Fibroblast of mammary gland (primary cell): ENCODE data around the gene SELENOO.

Experiments used
- DNase-seq: peaks from one replicate; pipeline ENCODE4 v3.0.0-alpha.2; 2010; ENCODE audit warnings: low read depth
- H3K4me3 ChIP-seq: 2 replicates; pipeline ENCODE4 v1.5.1; 2011; ENCODE audit warnings: low read depth, mild to moderate bottlenecking, low read length, moderate library complexity; ENCODE audit not compliant: control insufficient read depth
- CTCF ChIP-seq: conservative IDR thresholded peaks from 2 replicates; pipeline ENCODE4 v1.5.1; 2011; ENCODE audit warnings: low read depth, low read length, inconsistent platforms; ENCODE audit not compliant: control insufficient read depth, insufficient read depth

Gene SELENOO

GRCh38 chr22:50205781-50206569, 5.2 kb downstream of the SELENOO start:
- no peak for DNase-seq
- no peak for TF ChIP-seq CTCF
- H3K4me3 ChIP-seq: no peak overlapping the region

- no peak overlapping the region for H3K4me3 ChIP-seq
- peak; percentile 76 for DNase-seq
- peak; percentile 47 for TF ChIP-seq CTCF
Observed at GRCh38 chr22:50206599-50206998, 5.8 kb downstream of the SELENOO start.

- DNase-seq: no peak
- TF ChIP-seq CTCF: no peak
- no peak overlapping the region for H3K4me3 ChIP-seq
Observed at GRCh38 chr22:50207383-50208140, 6.8 kb downstream of the SELENOO start.

GRCh38 chr22:50208430-50208938, 7.7 kb downstream of the SELENOO start:
- no peak for DNase-seq
- no peak overlapping the region for H3K4me3 ChIP-seq
- TF ChIP-seq CTCF: no peak

- TF ChIP-seq CTCF: no peak
- no peak for DNase-seq
- no peak overlapping the region for H3K4me3 ChIP-seq
Observed at GRCh38 chr22:50208939-50209892, 8.4 kb downstream of the SELENOO start.

GRCh38 chr22:50209893-50210292, 9.1 kb downstream of the SELENOO start:
- H3K4me3 ChIP-seq: no peak overlapping the region
- TF ChIP-seq CTCF: peak; percentile 91
- DNase-seq: peak; percentile 68
